Activated CD8-positive, alpha-beta memory T cell treated with anti-CD3 and anti-CD28 coated beads, Interleukin-2, amount 50 U/mL, for 4 hours (primary cell): Measurements from ENCODE around the gene GTF2IRD1.
"Not testable (repeated sequence)": the region's sequence is repeated elsewhere in the genome, so short reads cannot be mapped to it uniquely, and the experiment has no call there.

Experiments used
- DNase-seq: peaks from one replicate; pipeline ENCODE4 v3.0.0-alpha.2; 2020

GTF2IRD1 gene

DNA sequence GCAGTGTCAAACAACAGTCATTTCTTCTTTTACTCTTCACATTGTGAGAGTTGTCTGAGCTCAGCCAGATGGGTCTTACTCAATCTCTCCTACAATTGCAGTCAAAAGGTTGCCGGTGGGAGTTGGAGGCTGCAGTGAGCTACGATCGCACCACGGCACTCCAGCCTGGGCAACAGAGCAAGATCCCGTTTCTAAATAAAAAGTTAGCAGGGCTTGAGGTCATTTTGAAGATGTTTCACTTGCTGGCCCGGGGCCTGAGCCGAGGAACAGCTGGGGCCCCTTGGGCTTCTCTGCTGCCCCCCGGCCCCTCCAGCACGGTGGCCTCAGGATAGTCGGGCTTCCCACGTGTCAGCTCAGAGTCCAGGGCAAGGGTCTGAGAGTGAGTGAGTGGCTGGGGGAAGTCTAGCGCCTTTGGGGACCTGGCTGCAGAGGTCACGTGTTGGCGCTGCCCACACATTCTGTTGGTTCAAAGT is 40.4 kb downstream of the GTF2IRD1 start:
- no peak for DNase-seq

DNA sequence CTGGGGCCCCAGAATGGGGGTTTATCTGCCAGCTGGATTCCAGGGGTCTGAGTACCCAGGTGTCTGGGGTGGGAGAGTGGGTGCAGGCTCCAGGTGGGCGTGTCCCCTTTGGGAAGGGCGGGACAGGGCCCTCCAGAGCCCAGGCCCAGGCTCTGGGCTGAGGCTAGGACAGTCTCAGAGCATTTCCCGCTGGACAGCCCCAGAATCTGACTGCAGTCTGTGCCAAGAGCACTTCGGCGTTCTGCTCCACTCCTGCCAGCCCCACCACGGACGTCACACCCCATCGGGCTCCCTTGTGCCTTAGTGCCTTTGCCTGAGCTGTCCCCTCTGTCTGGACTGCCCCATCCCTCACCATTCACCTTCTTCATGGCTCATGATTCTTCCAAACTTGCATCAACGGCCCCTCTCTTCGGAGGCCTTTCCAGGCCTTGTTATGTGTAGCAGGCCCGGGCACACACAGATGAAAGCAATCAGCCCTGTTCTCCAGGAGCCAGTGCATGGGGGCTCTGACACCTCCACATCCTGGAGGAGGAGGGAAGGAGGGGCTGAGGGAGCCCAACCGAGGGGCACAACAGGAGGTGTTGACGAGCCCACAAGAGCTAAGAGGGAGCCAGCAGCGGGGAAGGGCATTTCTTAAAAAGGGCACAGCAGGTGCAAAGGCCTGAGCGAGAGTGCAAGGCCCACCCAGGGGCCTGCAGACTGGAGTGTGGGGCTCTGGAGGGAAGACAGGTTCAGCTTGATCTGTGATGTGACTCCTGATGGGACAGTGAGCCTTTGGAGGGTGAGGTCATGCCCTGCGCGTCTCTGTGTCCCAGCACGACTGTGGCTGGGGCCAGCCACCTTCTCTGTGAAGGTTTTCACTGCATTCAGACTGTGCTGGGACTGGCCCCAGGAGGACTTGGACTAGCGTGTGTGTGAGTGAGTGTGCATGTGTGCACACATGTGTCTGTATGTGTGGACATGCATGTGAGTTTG is 41.7 kb downstream of the GTF2IRD1 start:
- no peak for DNase-seq

DNA sequence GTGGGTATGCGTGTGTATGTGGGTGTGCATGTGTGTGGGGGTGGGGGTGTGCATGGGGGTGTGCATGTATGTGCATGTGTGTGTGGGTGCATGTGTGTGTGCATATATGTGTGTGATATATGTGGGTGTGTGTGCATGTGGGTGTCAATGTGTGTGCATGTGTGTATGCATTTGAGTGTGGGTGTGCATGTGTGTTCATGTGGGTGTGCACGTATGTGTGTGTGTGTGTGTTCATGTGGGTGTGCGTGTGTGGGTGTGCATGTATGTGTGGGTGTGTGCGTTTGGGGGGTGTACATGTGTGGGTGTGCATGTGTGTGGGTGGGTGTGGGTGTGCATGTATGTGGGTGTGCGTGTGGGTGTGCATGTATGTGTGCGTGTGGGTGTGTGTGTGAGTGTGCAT is 42.6 kb downstream of the GTF2IRD1 start:
- no peak for DNase-seq

DNA sequence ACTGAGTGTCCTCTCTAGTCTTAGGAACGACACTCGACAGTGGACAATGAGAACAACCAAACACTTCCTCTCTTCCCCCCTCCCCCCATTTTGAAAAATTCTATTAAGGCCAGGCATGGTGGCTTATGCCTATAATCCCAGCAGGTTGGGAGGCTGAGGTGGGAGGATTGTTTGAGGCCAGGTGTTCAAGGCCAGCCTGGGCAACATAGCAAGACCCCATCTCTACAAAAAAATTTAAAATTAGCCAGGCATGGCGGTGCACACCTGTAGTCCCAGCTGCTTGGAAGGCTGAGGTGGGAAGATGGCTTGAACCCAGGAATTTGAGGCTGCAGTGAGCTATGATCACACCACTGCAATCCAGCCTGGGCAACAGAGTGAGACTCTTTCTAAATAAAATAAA is 43.1 kb downstream of the GTF2IRD1 start:
- not testable (repeated sequence) for DNase-seq

DNA sequence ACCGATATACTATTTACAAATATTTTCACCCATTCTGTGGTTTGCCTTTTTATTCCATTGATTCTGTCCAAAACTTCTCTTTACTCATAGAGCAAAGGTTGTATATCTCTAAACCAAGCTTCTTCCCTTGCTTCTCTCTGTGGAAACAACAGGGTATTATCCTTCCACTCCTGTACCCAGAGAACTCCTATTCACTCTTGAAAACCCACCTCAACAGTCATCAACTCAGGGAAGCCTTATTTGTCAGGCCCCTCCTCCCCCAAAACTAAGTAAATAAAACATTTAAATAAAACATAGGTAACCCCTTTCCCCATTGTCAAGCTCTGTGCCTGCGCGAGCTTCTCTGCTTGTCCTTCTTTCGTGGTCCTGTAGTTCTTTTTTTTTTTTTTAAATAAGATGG is 44.6 kb downstream of the GTF2IRD1 start:
- no peak for DNase-seq

DNA sequence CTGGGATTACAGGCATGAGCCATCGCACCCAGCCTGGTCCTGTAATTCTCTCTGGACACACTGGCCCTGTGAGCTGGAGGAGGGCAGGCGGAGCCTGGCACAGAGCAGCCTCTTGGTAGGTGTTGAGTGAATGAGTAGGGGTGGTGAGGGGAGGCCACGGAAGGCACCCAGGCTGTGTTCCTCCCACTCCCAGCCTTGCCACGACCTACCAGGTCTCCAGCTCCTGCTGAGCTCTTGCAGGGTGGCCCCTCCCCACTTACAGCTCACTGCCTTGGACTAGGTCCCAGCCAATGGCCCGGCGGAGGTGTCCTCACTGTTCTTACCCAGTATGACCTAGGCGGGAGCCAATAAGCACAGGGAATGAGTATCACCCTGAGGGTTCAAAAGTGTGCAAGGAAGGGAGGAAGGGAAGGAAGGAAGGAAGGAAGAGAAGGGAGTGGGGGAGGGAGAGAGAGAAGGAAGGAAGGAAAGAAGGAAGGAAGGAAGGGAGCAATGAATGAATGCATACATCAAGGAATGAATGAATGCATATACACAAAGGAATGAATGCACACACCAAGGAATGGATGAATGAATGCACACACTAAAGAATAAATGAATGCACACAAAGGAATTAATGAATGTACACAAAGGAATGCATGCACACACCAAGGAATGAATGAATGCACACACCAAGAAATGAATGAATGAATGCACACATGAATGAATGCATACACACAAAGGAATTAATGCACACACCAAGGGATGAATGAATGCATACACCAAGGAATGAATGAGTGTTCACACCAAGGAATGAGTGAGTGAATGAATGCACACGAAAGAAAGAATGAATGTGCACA is 45.5 kb downstream of the GTF2IRD1 start:
- no peak for DNase-seq

DNA sequence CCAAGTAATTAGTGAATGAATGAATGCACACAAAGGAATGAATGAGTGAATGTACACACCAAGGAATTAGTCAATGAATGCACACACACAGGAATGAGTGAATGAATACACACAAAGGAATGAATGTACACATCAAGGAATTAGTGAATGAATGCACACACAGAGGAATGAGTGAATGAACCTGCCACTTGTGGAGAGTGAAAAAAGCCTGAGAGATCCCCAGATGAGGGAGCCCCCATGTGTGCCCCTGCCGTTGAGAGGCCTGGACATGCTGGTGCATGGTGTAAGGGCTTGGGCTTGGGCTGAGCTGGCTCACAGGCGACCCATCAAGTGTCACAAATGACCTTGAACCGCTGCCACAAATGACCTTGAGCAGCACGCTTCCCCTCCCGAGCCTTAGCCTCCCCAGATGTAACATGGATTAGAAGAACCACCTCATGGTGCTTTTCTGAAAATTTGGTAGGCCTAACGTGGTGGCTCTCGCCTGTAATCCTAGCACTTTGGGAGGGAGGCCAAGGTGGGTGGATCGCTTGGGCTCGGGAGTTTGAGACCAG is 46.2 kb downstream of the GTF2IRD1 start:
- no peak for DNase-seq

DNA sequence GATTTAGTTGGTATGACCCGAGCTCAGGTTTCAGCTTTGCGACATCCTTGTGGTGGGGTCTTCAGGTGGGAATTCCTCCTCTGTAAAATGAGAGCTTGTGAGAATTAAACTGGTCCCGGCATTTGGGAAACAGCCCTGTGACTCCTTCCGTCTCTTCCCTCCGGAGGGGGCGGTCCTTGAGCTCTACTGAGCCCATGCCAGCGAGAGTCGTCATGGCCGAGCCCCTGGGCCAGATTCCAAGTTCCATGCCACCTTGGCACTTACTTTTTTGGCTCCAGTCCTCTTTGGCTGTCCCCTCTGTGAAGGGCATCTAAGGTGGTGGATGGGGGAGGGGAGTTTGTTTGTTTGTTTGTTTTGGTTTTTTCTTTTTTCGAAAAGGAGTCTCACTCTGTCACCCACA is 47.6 kb downstream of the GTF2IRD1 start:
- DNase-seq: no peak

DNA sequence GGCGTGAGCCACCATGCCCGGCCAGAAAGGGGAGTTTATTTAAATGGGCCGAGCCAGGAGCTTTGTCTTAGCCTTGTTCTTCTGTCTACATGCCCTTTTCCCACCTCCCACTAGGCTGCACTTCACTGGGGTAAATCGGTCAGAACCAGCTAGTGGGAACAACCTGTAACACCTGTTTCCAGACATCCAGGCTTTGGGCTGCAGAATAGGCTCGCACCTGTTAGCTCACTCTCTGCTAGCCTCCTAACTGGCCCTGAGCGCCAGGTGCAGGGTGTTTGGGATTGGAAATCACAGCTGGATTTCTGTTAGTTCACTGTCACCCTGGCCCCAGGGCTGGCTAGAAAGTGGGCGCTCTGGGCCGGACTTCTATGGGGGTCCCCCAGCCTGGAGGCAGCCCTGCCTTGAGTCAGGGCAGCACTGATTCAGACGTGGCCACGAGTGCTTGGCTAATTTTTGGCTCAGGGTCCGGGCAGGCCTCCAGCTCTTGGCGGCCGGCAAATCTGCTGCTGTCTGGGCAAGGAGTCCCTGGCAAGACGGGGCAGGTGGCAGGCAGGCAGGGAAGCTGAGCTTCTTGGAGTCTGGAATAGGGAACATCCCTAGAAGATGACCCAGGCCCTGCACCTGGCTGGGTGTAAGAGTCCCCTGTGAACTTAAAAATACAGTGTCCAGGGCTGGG is 48.6 kb downstream of the GTF2IRD1 start:
- no peak for DNase-seq

DNA sequence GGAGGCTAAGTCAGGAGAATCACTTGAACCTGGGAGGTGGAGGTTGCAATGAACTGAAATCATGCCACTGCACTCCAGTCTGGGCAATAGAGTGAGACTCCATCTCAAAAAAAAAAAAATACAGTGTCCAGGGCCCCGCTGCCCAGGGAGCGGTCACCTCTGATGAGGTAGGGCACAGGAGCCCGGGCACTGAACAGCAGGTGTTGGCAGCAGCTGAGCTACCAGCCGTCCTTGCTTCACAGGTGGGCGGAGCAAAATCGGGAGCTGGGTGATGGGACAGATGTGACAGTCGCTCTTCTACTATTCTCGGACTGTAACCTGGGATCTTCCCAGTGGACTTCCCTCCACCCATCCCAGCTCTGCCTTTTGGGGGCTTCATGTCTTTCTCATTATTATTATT is 49.4 kb downstream of the GTF2IRD1 start:
- no peak for DNase-seq

DNA sequence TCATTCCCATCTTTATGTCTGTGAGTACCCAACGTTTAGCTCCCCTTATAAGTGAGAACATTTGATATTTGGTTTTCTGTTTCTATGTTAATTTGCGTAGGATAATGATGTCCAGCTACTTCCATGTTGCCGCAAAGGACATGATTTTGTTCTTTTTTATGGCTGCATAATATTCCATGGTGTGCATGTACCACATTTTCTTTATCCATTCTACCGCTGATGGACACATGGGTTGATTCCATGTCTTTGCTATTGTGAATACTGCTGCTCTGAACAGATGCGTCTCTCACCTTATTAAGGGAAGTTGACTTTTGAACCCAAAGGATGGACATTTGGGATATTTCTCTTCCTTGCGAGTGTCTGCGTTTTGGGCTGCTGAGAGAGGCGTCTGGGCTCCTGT is 50.2 kb downstream of the GTF2IRD1 start:
- DNase-seq: no peak

DNA sequence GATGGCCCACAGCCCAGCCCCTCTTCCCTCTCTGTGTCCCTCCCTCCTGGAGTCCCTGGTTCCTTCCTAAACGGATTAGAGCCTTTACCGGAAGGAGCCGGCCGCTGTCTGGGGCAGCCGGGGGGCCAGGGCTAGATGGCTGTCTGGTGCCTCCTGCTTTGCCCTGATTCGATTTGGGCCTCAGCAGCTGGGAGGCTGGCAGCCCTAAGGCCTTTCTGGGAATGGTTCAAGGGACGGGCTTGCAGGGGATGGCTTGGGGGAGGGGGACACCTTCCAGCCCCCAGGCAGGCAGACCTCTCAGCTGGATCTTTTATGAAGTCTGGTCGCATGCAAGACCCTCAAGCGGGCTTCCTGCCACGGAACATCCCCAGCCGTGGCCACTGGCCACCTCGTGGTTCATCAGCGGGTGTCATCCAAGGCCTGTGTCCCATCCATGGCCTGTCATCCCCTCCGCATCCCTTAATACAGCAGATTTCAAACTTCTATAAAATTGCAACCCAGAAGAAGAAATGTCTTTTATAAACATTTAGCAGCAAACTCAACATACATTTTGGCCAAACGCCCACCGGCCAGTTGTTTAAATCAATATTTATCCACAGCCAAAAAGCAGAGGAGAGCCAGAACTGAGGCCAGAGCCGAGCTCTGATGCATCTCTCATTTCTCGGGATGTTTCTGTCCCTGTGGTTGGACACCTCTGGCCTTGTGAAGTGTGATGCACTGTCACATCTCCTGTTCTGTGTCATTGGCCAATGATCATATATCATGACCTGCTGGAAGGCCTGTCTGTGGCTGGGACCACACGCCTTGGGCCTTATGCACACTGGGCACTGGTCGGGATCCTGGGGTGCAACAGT is 52.0 kb downstream of the GTF2IRD1 start:
- DNase-seq: no peak

DNA sequence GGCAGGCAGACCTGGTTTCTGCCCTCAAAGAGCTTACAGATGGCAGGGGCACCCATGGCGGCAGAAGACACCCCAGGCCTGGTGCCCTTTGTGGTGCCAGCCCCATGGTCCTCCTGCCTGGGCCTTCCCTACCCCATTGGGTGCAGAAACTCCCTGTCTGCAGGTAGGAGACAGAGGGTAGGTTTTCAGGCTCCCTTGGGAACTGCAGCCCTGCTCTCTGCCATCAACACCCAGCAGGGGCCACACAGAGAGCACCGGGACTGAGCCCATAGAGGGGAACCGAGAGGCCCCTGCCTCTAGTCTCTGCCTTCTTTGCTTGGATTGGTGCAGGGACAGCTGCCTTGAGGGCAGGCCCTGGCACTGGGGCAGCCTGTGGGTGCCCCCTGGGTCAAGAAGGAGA is 52.6 kb downstream of the GTF2IRD1 start:
- no peak for DNase-seq

DNA sequence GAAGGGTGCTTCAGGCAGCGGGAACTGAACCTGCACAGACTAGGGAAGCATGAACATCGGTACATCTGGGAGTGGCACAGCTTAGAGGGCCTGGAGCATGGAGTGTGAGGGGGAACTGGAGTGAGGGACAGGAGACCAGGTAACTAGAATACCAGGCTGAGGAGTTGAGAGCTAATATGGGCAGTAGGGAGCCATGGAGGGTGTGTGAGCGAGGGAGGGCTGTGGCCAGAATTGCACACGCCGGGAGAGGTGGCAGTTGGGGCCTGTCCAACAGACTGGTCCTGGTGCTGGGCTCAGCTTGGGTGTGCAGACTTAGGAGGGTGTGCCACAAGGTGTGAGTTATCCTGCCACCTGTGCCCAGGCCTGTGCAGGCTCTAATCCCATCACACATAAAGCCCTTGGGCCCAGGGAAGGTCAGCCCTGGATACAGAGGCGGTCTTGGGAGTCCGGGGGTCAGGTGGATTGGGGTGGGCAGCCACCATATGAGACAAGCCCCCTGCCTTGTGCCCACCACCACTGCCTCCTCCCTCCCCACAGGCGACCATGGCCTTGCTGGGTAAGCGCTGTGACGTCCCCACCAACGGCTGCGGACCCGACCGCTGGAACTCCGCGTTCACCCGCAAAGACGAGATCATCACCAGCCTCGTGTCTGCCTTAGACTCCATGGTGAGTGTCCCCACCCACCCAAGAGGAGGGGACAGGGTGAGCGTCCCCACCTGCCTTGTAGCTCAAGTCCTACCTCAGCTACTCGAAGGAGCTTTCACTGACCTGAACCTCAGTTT is 54.0 kb downstream of the GTF2IRD1 start:
- DNase-seq: no peak

DNA sequence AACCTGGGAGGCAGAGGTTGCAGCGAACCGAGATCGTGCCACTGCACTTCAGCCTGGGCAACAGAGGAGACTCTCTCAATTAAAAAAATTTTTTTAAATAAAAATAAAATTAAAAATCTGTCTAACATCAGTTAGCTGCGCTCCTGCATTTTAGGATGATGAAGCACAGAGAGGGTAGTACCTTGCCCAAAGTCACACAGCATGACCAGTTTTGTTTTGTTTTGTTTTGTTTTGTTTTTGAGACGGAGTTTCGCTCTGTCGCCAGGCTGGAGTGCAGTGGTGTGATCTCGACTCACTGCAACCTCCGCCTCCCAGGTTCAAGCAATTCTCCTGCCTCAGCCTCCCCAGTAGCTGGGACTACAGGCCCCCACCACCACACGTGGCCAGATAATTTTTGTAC is 55.7 kb downstream of the GTF2IRD1 start:
- DNase-seq: not testable (repeated sequence)

DNA sequence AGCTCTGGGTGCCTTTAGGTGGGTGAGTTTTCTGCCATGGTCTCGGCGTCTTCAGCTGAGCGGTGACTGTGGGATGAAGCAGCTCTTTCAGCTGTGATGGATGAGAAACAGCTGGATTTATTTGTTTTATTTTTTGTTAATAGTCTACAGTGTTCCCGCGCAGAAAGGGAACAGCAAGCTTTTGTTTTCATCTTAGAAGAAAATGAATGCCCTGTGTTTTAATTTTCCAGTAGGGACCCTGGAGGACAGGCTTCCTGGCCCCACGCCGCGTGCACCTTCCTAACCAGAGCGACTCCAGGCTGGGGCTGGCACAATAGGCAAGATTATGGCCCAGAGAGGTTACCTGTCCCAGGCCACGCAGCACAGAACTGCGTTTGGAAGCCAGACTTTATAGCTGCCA is 57.6 kb downstream of the GTF2IRD1 start:
- DNase-seq: no peak

DNA sequence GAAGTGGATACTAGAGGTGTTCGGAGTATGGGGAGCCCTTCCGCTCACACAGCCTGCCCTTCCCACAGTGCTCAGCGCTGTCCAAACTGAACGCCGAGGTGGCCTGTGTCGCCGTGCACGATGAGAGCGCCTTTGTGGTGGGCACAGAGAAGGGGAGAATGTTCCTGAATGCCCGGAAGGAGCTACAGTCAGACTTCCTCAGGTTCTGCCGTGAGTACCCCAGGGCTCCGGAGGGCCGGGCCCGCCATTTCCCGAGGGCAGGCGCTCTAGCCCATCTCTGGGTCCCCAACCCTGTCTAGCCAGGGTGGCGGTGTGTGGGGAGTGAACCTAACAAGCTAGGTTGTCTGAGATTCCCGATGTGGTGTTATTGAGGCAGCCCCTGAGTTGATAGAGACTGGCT is 59.1 kb downstream of the GTF2IRD1 start:
- DNase-seq: no peak

DNA sequence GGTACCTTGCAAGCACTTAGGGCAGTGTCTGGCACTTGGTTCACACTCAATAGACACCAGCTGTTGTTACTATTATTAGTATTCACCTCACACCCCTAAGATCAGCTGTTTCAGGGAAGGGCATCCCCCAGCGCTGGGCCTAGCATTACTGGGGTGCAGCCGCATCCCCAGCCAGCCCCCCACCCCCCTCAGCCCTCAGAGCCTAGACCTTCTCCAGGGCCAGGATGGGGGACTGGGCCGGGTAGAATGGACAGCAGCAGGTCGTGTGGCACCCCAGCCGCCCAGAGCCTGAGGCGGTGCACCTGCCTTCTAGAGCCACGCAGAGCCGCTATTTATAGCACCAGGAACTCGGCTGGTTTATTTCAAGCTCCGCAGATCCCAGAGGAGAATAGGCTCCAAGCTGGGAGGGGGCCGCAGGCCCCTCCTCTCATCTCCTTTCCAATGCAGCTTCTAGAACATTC is 60.5 kb downstream of the GTF2IRD1 start:
- no peak for DNase-seq

DNA sequence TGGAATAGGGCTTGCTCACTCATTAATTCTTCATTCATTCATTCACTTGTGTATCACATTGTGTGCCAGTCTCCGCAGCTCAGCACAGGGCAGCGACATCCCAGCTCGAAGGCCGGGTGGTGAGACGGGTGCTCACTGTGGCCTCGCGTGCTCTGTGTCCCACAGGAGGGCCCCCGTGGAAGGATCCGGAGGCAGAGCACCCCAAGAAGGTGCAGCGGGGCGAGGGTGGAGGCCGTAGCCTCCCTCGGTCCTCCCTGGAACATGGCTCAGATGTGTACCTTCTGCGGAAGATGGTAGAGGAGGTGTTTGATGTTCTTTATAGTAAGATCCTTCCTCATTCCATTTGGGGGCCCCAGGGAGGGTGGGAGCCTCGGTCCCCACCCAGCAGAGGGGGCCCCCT is 61.6 kb downstream of the GTF2IRD1 start:
- DNase-seq: no peak

DNA sequence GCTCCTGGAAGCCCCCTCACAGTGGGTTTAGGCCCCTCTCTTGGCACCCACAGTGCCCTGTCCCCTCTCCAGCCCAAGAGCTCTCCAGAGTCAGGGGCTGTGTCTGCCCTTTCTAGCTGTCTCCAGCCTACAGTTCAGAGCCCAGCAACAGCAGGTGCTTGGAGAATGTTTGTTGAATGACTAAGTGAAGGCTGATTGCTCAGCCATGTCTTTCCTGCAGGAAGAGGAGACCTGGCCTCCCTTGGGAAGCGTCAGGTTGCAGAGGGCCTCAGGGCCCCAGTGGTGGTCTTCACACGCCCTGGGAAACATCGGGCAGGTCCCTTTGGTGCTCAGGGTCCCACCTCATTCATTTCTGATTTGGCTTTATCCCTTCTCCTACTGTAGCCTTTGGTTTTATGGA is 62.5 kb downstream of the GTF2IRD1 start:
- DNase-seq: no peak

DNA sequence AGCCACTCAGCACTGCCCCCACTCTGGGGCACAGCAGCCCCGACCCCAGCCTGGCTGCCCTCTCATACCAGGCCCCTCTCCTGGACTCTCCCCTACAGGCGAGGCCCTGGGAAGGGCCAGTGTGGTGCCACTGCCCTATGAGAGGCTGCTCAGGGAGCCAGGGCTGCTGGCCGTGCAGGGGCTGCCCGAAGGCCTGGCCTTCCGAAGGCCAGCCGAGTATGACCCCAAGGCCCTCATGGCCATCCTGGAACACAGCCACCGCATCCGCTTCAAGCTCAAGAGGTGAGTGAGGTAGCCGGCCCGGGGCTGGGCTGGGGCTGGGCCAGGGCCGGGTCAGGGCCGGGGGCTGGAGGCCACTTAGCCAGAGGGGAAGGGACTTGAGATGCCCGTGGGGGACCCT is 64.3 kb downstream of the GTF2IRD1 start:
- no peak for DNase-seq
